H1 (cell line): ENCODE results near the gene SMIM7. TPM values are rescaled to one million over a fixed set of nuclear protein-coding genes. Genes with fewer than 3 reads are reported as not detected.

Experiments
- CTCF ChIA-PET: fragments of 300-600 bp; sonication (Branson Sonifier 250); formaldehyde crosslinking; loops from one replicate; lab custom pipeline; 2021; ENCODE audit not compliant: partially characterized antibody; lab: Charles Lee
- POLR2A ChIA-PET: fragments of 300-600 bp; sonication (Branson Sonifier 250); formaldehyde crosslinking; loops from one replicate; lab custom pipeline; 2021; ENCODE audit warnings: inconsistent platforms; ENCODE audit not compliant: partially characterized antibody; lab: Charles Lee
- DNase-seq, 2 experiments: peaks; one replicate each; pipeline versions ENCODE4 v3.0.0 to v3.0.0-alpha.2; 2010 to 2022; ENCODE audit warnings: low spot score in 2 of 2, low read depth in 1 of 2, mixed read lengths in 1 of 2
- FAIRE-seq: peaks from 2 replicates; lab custom pipeline; 2011; peaks lifted over from hg19 to GRCh38; lab: Jason Lieb, UNC
- H2AFZ ChIP-seq: 2 replicates; pipeline ENCODE4 v1.8.1; 2012; ENCODE audit warnings: low read length, inconsistent platforms
- H2AK5ac ChIP-seq: 2 replicates; pipeline ENCODE4 v1.6.1; 2013; ENCODE audit warnings: low read depth, low read length
- H2BK120ac ChIP-seq: replicated peaks from 2 replicates; pipeline ENCODE3; 2013; ENCODE audit warnings: low read depth, low read length, inconsistent platforms
- H2BK12ac ChIP-seq: 2 replicates; pipeline ENCODE4 v1.6.1; 2013; ENCODE audit warnings: low read depth, low read length
- H2BK15ac ChIP-seq: 2 replicates; pipeline ENCODE4 v1.6.1; 2013; ENCODE audit warnings: low read length
- H2BK20ac ChIP-seq: 2 replicates; pipeline ENCODE4 v1.6.1; 2013; ENCODE audit warnings: low read length
- H2BK5ac ChIP-seq: 2 replicates; pipeline ENCODE4 v1.6.1; 2013; ENCODE audit warnings: low read depth, low read length
- H3K14ac ChIP-seq: 2 replicates; pipeline ENCODE4 v1.6.1; 2013; ENCODE audit warnings: inconsistent platforms; ENCODE audit not compliant: insufficient read length
- H3K18ac ChIP-seq: 2 replicates; pipeline ENCODE4 v1.6.1; 2013; ENCODE audit warnings: low read length; ENCODE audit errors: extremely low read depth
- H3K23ac ChIP-seq: 2 replicates; pipeline ENCODE4 v1.6.1; 2013; ENCODE audit warnings: inconsistent platforms; ENCODE audit not compliant: insufficient read length
- H3K23me2 ChIP-seq: 2 replicates; pipeline ENCODE4 v1.6.1; 2013; ENCODE audit warnings: low read depth, low read length
- H3K27ac ChIP-seq: 2 replicates; pipeline ENCODE4 v1.6.1; 2011; ENCODE audit warnings: low read depth, low read length, inconsistent platforms
- H3K27me3 ChIP-seq, 4 experiments: replicated peaks in 1 of 4; 1 replicate in 1 of 4; 2 replicates in 3 of 4; pipeline versions ENCODE4 v1.6.1 to v1.8.1; 2011 to 2013; ENCODE audit warnings: low read length in 3 of 4, mild to moderate bottlenecking in 3 of 4, inconsistent platforms in 2 of 4, mixed read lengths in 2 of 4, moderate library complexity in 1 of 4; ENCODE audit not compliant: control insufficient read depth in 3 of 4, insufficient read depth in 3 of 4; ENCODE audit errors: extremely low read depth in 1 of 4
- H3K36me3 ChIP-seq, 4 experiments: 2 replicates each; pipeline versions ENCODE4 v1.6.1 to v1.8.1; 2011 to 2013; ENCODE audit warnings: mild to moderate bottlenecking in 4 of 4, low read length in 3 of 4, moderate library complexity in 2 of 4, control low read depth in 1 of 4, inconsistent platforms in 1 of 4; ENCODE audit not compliant: insufficient read depth in 4 of 4, control insufficient read depth in 2 of 4
- H3K4ac ChIP-seq: replicated peaks from 2 replicates; pipeline ENCODE3; 2013; ENCODE audit warnings: low read length, low read depth, mixed read lengths, inconsistent platforms; ENCODE audit not compliant: insufficient read length
- H3K4me1 ChIP-seq, 4 experiments: replicated peaks in 1 of 4; 1 replicate in 1 of 4; 2 replicates in 3 of 4; pipeline versions ENCODE4 v1.6.1 to v1.8.1; 2011 to 2013; ENCODE audit warnings: low read length in 3 of 4, inconsistent platforms in 2 of 4, mixed read lengths in 1 of 4; ENCODE audit not compliant: insufficient read depth in 4 of 4, control insufficient read depth in 3 of 4
- H3K4me2 ChIP-seq, 2 experiments: 2 replicates each; pipeline versions ENCODE4 v1.6.1 to v1.8.1; 2011 to 2013; ENCODE audit warnings: low read depth in 2 of 2, low read length in 2 of 2, control low read depth in 1 of 2, inconsistent platforms in 1 of 2, mild to moderate bottlenecking in 1 of 2; ENCODE audit not compliant: insufficient read depth in 1 of 2
- H3K4me3 ChIP-seq, 4 experiments: fragments of 200-600, 300-600 bp in 1 of 4; sonication (generic), shearing (Covaris generic), sonication (Bioruptor Twin) in 1 of 4; 2 replicates each; pipeline versions ENCODE4 v1.5.1 to v1.8.1; 2011 to 2016; ENCODE audit warnings: low read length in 4 of 4, low read depth in 3 of 4, control low read depth in 2 of 4, inconsistent platforms in 2 of 4, mild to moderate bottlenecking in 2 of 4, mixed read lengths in 1 of 4, moderate library complexity in 1 of 4; ENCODE audit not compliant: insufficient read depth in 2 of 4; ENCODE audit errors: extremely low read depth in 1 of 4
- H3K56ac ChIP-seq: replicated peaks from 2 replicates; pipeline ENCODE3; 2013; ENCODE audit warnings: low read depth, mild to moderate bottlenecking, mixed read lengths, low read length, inconsistent platforms; ENCODE audit not compliant: insufficient read length
- H3K79me1 ChIP-seq: 2 replicates; pipeline ENCODE4 v1.6.1; 2013; ENCODE audit warnings: low read depth, low read length, control low read depth
- H3K79me2 ChIP-seq, 2 experiments: 2 replicates each; pipeline versions ENCODE4 v1.6.1 to v1.8.1; 2012 to 2013; ENCODE audit warnings: low read length in 2 of 2, mild to moderate bottlenecking in 2 of 2, inconsistent platforms in 1 of 2; ENCODE audit not compliant: insufficient read depth in 2 of 2, control insufficient read depth in 1 of 2
- H3K9ac ChIP-seq, 4 experiments: replicated peaks in 1 of 4; 1 replicate in 1 of 4; 2 replicates in 3 of 4; pipeline versions ENCODE4 v1.6.1 to v1.8.1; 2011 to 2013; ENCODE audit warnings: low read depth in 3 of 4, low read length in 3 of 4, control low read depth in 2 of 4, mild to moderate bottlenecking in 2 of 4, moderate library complexity in 2 of 4, inconsistent platforms in 1 of 4; ENCODE audit errors: extremely low read depth in 1 of 4
- H3K9me3 ChIP-seq, 2 experiments: 2 replicates each; pipeline versions ENCODE4 v1.6.1 to v1.8.1; 2012 to 2013; ENCODE audit warnings: mild to moderate bottlenecking in 2 of 2, moderate library complexity in 2 of 2, control low read depth in 1 of 2, inconsistent platforms in 1 of 2, low read depth in 1 of 2, low read length in 1 of 2, mixed read lengths in 1 of 2; ENCODE audit not compliant: insufficient read depth in 2 of 2
- H4K20me1 ChIP-seq, 2 experiments: replicated peaks in 1 of 2; 2 replicates each; pipeline versions ENCODE3 to v1.8.1; 2011 to 2013; ENCODE audit warnings: inconsistent platforms in 2 of 2, low read length in 2 of 2, mild to moderate bottlenecking in 1 of 2; ENCODE audit not compliant: insufficient read depth in 2 of 2, control insufficient read depth in 1 of 2
- H4K5ac ChIP-seq: 2 replicates; pipeline ENCODE4 v1.6.1; 2013; ENCODE audit warnings: low read length, low read depth, mixed read lengths, inconsistent platforms; ENCODE audit not compliant: insufficient read length
- H4K8ac ChIP-seq: 2 replicates; pipeline ENCODE4 v1.8.0; 2013; ENCODE audit warnings: mild to moderate bottlenecking, moderate library complexity, low read length, inconsistent platforms; ENCODE audit not compliant: insufficient read depth; ENCODE audit errors: extremely low read depth
- H4K91ac ChIP-seq: replicated peaks from 2 replicates; pipeline ENCODE3; 2013; ENCODE audit warnings: low read length, mixed read lengths, inconsistent platforms; ENCODE audit not compliant: insufficient read length
- BCL11A ChIP-seq, 2 experiments: IDR thresholded peaks; one replicate each; pipeline ENCODE4 v1.6.1; 2011; ENCODE audit warnings: low read depth in 2 of 2, low read length in 2 of 2, mild to moderate bottlenecking in 2 of 2
- CBX8 ChIP-seq: fragments of 300-800, 300-1000 bp; sonication (generic); IDR thresholded peaks from 2 replicates; pipeline ENCODE4 v1.7.1; 2016; ENCODE audit warnings: low read depth, low read length, borderline replicate concordance
- KDM4A ChIP-seq: IDR thresholded peaks from one replicate; pipeline ENCODE4 v1.7.1; 2012; ENCODE audit warnings: low read depth, mild to moderate bottlenecking, moderate library complexity, low read length, inconsistent platforms; ENCODE audit not compliant: severe bottlenecking
- NANOG ChIP-seq: IDR thresholded peaks from 2 replicates; pipeline ENCODE4 v1.6.1; 2011; ENCODE audit warnings: low read length, low read depth, mild to moderate bottlenecking, inconsistent platforms; ENCODE audit not compliant: insufficient read depth, poor library complexity, severe bottlenecking
- PHF8 ChIP-seq: fragments of 200-600 bp; sonication (generic); conservative IDR thresholded peaks from 2 replicates; pipeline ENCODE4 v1.7.1; 2012; ENCODE audit warnings: low read depth, mild to moderate bottlenecking, inconsistent platforms, low read length, moderate library complexity
- POU5F1 ChIP-seq: IDR thresholded peaks from 2 replicates; pipeline ENCODE4 v1.6.1; 2011; ENCODE audit warnings: low read depth, mild to moderate bottlenecking, low read length, moderate library complexity
- RBBP5 ChIP-seq: IDR thresholded peaks from 2 replicates; pipeline ENCODE4 v1.7.1; 2012; ENCODE audit warnings: low read depth, mild to moderate bottlenecking, inconsistent platforms, low read length, moderate library complexity, borderline replicate concordance
- TBP ChIP-seq: IDR thresholded peaks from 2 replicates; pipeline ENCODE4 v1.6.1; 2011; ENCODE audit warnings: low read depth, low read length, improper control_type of control experiment
- TCF12 ChIP-seq: IDR thresholded peaks from 2 replicates; pipeline ENCODE4 v1.6.1; 2011; ENCODE audit warnings: low read depth, mild to moderate bottlenecking, low read length
- WGBS, 2 experiments: shearing (Covaris generic) in 1 of 2; methylation state at CpG; one replicate each; pipeline versions ENCODE4 v1.1.6 to v1.1.7; 2013 to 2015; ENCODE audit warnings: low lambda C conversion rate in 2 of 2, mixed read lengths in 2 of 2, inconsistent platforms in 1 of 2, low coverage in 1 of 2, missing lambda C conversion rate in 1 of 2; ENCODE audit not compliant: insufficient replicate concordance in 2 of 2, insufficient coverage in 1 of 2, insufficient read length in 1 of 2; ENCODE audit errors: extremely low coverage in 1 of 2, missing lambda C conversion rate in 1 of 2; 5-methylcytosine and 5-hydroxymethylcytosine counted together
- polyA plus RNA-seq, 7 experiments: library from polyadenylated mRNA; depleted of rRNA in 3 of 7; stranded (reverse) in 5 of 7; unstranded in 2 of 7; fragments of >200 nt in 5 of 7; fragments of 200-250 nt in 2 of 7; gene quantifications; 1 replicate in 5 of 7; 2 replicates in 1 of 7; 4 replicates in 1 of 7; pipeline versions ENCODE4 v1.2.1 to v1.2.3, GENCODE V29; 2011 to 2013; ENCODE audit warnings: missing spikeins in 2 of 7, mixed read lengths in 2 of 7
- total RNA-seq: library from RNA; stranded (reverse); fragmentation: NEBNext Ultra II Directional; extraction: Animal tissue kit (Norgen Biotek cat#: 25700); gene quantifications from 2 replicates; pipeline ENCODE4 v1.2.1, GENCODE V29; 2021

The SMIM7 gene
- total and polyA plus RNA-seq, 2 of the 8 experiments (the other 6 are each of a cell fraction or from before 2014, with no cell fraction given): 55.5 to 67.5 TPM

DNA sequence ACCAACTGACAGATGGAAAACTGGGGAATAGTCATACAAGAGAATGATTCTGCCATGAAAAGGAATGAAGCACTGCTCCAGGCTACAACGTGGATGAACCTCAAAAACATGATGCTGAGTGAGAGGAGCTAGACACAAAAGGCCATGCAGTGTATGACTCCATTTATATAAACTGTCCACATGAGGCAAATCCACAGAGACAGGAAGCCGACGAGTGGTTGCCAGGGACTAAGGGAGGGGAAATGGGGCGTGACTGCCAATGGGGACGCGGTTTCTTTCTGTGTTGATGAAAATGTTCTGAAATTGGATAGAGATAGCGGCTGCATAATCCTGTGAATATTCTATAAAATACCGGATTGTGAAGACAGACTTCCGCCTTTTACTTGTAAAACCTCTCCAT is 10.2 kb downstream of the SMIM7 start:
- Histone ChIP-seq H3K4me1 (no peaks in the 10 kb centered on the region), H3K36me3 (peaks cover 30 to 78% (median 58%) of the 10 kb centered on the region in 4 experiments), H3K18ac (no peak overlapping the region), H2BK20ac (no peak overlapping the region), H3K23me2 (no peaks in the 10 kb centered on the region), H2BK15ac (no peak overlapping the region), H2BK12ac (no peak overlapping the region), H2AFZ (no peak overlapping the region), H3K4me2 (no peak overlapping the region), H3K9me3 (no peaks in the 10 kb centered on the region), H2BK120ac (no peak overlapping the region), H2BK5ac (no peak overlapping the region), H3K27ac (no peak overlapping the region), H3K56ac (no peak overlapping the region), H4K5ac (no peak overlapping the region), H3K79me2 (peaks cover 0 to 21% of the 10 kb centered on the region in 2 experiments; a peak in 3 of 4 replicates), H3K4ac (no peak overlapping the region), H2AK5ac (no peak overlapping the region), H3K9ac (no peak overlapping the region), H4K20me1 (peaks cover 4 to 5% of the 10 kb centered on the region in 2 experiments), H3K14ac (no peak overlapping the region), H4K8ac (no peak overlapping the region), H3K27me3 (no peaks in the 10 kb centered on the region), H3K23ac (no peak overlapping the region), H3K4me3 (no peak overlapping the region), H3K79me1 (peaks cover 2% of the 10 kb centered on the region; the same call in 1 of the 2 replicates), H4K91ac (no peak overlapping the region)
- ChIA-PET CTCF (interaction anchor here (0.8 to 0.9 kb wide), 2 partner anchors 70 to 556 kb away, joined by 3 to 4 read pairs; no protein-coding TSS in a partner anchor), POLR2A (interaction anchor here (0.9 to 4.9 kb wide), 7 partner anchors 8 to 76 kb away, joined by 3 to 27 read pairs (median 7); partner anchors contain the start of genes MED26, SMIM7 and TMEM38A)
- DNase-seq (no peak), FAIRE-seq (no peak)
- 91% methylated on average over 9 of the region's 9 CpGs; no CpG with 5 or more reads in 1 of the 2 experiments for WGBS, 2 experiments
- TF ChIP-seq KDM4A (no peak), TCF12 (no peak), PHF8 (no peak), POU5F1 (no peak), CBX8 (no peak), RBBP5 (no peak), BCL11A (IDR thresholded peaks at IDR 0.05; ENCODE audit: low read depth in 2 of 2, low read length in 2 of 2) (no peak), NANOG (no peak), TBP (no peak)
